ENCODE measurements around the gene PACC1. TPM values are rescaled to one million over a fixed set of nuclear protein-coding genes. Genes with fewer than 3 reads are reported as not detected.

PACC1 gene
- 15.0 and 16.0 TPM in 2 replicates for total RNA-seq

DNA sequence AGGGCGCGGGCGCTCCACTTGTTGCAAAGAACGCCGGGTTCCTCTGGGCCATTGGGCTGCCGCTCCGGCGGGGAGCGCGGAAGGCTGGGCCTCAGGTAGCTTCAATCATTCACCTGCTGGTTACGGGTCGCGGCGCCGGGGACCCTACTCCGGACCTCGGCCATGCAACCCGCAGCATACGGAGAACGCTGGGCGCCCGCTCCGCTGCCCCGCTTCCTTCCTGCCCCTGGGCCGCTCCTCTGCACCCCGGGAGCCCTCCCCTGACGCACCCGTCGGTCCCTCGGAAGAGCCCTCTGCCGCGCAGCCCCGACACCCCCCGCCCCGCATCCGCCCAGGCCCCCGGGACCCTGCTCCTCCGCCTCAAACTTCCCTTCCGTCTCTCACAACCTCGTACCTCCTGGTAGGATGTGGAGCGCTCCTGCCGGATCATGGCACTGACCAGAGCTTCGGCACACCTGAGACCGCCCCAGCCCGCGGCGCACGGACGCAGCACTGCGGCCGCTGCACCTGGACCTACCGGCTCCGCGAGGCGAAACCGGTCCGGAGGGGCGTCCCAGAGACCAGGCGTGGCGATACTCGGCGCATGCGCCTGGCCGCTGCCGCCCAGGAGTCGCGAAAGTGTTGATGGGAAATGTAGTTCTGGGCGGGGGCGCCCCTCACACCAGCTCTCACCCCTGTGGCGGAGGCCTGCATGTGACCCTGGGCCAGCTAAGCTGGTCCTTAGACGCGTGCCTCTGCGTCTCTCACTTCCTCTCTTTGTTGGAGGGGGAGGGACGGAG, at the start of gene PACC1:
TSS of gene PACC1 (minus strand) at position 559 of the 779 bp plus-strand sequence. CDS start at position 430, 129 bp downstream.
- DNase-seq (ENCODE audit: low read depth) (peak; percentile 70), FAIRE-seq (no peak)
- H3K36me3 ChIP-seq (ENCODE audit: control insufficient read depth, insufficient read depth, low read length), result peaks cover 3% of the 10 kb centered on the region
- TF ChIP-seq, protein P1, sequence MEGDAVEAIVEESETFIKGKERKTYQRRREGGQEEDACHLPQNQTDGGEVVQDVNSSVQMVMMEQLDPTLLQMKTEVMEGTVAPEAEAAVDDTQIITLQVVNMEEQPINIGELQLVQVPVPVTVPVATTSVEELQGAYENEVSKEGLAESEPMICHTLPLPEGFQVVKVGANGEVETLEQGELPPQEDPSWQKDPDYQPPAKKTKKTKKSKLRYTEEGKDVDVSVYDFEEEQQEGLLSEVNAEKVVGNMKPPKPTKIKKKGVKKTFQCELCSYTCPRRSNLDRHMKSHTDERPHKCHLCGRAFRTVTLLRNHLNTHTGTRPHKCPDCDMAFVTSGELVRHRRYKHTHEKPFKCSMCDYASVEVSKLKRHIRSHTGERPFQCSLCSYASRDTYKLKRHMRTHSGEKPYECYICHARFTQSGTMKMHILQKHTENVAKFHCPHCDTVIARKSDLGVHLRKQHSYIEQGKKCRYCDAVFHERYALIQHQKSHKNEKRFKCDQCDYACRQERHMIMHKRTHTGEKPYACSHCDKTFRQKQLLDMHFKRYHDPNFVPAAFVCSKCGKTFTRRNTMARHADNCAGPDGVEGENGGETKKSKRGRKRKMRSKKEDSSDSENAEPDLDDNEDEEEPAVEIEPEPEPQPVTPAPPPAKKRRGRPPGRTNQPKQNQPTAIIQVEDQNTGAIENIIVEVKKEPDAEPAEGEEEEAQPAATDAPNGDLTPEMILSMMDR (IDR thresholded peaks at IDR 0.05; ENCODE audit: insufficient read depth, low read length, severe bottlenecking), result no peak
- peak within 1 kb of the TSS; percentile 83 for H3K4me3 ChIP-seq (ENCODE audit: low read depth, low read length)
- no peaks in the 10 kb centered on the region for H3K27me3 ChIP-seq (ENCODE audit: control insufficient read depth, insufficient read depth, low read length)

DNA sequence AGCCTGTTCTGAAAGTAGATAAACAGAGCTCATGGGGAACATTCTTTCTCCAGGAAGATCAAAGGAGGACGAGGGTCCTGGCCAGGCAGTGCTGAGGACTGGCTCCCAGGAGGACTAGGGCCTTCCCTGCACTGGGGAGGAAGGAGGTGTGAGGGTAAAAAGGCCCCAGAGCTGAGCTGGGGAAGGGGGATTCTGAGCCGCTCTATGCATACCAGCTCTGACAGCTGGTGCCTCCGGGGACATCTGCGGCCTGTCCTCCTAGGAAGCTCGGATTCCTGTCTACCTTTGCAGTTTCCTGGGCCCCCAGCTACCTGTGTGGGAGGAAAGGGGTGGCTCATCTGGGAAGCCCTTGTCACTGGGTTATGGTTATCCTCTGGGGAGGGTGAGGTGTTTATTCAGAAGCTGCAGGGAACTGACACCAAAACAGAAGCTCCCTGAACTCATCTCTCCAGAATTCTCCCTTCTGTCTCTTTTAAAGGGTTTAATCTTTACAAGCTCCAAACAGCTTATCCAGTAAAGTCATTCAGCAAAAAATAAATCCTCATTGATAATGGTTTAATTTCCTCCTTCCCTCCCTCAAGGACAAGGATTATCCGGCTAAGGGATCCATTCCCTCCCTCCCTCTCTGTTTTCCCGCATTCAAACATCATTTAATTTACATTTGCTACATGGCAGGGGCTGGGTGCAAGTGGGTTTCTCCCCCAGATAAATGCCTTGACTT, 49.0 kb upstream of the PACC1 start:
- FAIRE-seq (no peak), DNase-seq (ENCODE audit: low read depth) (no peak)
- Histone ChIP-seq H3K27me3 (ENCODE audit: control insufficient read depth, insufficient read depth, low read length) (no peaks in the 10 kb centered on the region), H3K36me3 (ENCODE audit: control insufficient read depth, insufficient read depth, low read length) (no peaks in the 10 kb centered on the region), H3K4me3 (ENCODE audit: low read depth, low read length) (no peak overlapping the region)
- TF ChIP-seq, protein P1 (IDR thresholded peaks at IDR 0.05; ENCODE audit: insufficient read depth, low read length, severe bottlenecking), result no peak

DNA sequence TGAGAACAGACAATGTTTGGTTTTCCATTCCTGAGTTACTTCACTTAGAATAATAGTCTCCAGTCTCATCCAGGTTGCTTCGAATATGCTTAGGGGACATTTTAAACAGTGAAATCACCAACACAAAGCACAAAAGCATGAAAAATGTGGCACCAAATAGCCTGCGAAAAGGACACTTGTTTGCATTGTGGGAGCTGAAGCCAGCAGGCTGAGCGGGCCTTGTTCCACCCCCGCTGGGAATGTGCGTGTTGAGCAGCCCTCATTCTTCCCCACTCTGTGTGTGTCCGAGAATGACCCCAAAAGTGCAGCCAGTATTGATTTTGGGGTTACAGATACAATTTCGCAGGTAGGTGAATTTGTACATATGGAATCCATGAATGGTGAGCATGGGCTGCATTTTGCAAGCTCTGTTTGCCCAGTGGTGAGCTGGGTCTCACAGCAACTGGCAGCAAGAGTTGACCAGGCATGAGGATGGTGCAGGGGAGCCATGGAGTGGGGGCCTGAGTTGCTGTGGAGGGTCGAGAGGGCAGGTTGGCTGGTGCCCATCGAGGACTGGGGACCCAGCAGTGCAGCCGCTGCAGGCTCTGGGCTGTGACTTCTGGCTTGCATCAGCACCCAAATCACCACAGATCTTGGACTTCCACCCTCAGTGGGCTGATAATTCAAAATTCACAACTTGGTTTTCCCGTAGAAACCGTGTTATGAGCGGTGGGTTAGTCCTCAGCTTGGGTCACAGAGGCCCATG, 47.4 kb upstream of the PACC1 start:
- no peak for FAIRE-seq
- H3K36me3 ChIP-seq (ENCODE audit: control insufficient read depth, insufficient read depth, low read length), result no peaks in the 10 kb centered on the region
- TF ChIP-seq, protein P1 (IDR thresholded peaks at IDR 0.05; ENCODE audit: insufficient read depth, low read length, severe bottlenecking), result no peak
- H3K4me3 ChIP-seq (ENCODE audit: low read depth, low read length), result no peak overlapping the region
- no peaks in the 10 kb centered on the region for H3K27me3 ChIP-seq (ENCODE audit: control insufficient read depth, insufficient read depth, low read length)
- no peak for DNase-seq (ENCODE audit: low read depth)

DNA sequence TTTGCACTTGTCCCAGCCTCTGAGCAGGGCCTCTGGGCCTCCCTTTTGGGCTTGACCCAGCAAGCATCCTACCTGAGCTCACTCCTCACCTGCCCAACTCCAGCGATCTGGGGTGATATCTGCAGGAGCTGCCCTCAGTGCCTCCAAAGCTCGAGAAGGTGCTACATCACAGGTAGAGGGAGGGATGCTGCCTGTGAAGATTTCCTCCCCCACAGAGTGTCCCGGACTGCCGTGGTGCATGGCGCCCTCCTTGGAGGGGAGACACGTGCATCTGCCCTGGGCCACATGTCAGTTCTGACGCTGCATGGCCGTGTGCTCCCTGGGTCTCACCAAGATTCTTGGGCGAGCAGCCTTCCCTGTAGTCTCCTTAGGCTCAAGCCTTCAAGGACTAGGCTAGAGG, 45.7 kb upstream of the PACC1 start:
- DNase-seq (ENCODE audit: low read depth), result no peak
- peak; percentile 70 for FAIRE-seq
- TF ChIP-seq, protein P1 (IDR thresholded peaks at IDR 0.05; ENCODE audit: insufficient read depth, low read length, severe bottlenecking), result no peak
- no peaks in the 10 kb centered on the region for H3K27me3 ChIP-seq (ENCODE audit: control insufficient read depth, insufficient read depth, low read length)
- no peak overlapping the region for H3K4me3 ChIP-seq (ENCODE audit: low read depth, low read length)
- H3K36me3 ChIP-seq (ENCODE audit: control insufficient read depth, insufficient read depth, low read length), result no peaks in the 10 kb centered on the region

DNA sequence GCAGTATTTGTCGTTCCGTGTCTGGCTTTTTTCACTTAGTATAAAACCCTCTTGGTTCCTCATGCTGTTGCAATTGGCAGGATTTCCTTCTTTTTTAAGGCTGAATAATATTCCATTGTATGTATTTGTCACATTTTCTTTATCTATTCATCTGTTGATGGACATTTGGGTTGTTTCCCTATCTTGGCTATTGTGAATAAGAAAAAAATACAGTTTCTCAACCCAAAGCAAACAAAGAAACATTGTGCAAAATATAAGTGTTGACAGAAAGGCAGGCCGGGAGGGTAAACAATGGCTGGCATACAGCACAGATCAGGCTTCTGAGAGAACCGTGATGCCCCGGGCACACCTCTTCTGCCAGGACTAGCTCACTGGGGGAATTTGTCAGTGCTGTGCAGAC, 45.0 kb upstream of the PACC1 start:
- no peaks in the 10 kb centered on the region for H3K36me3 ChIP-seq (ENCODE audit: control insufficient read depth, insufficient read depth, low read length)
- H3K27me3 ChIP-seq (ENCODE audit: control insufficient read depth, insufficient read depth, low read length), result no peaks in the 10 kb centered on the region
- TF ChIP-seq, protein P1 (IDR thresholded peaks at IDR 0.05; ENCODE audit: insufficient read depth, low read length, severe bottlenecking), result no peak
- H3K4me3 ChIP-seq (ENCODE audit: low read depth, low read length), result no peak overlapping the region
- DNase-seq (ENCODE audit: low read depth) (no peak), FAIRE-seq (no peak)
